GM12891 (cell line): ENCODE results near the gene CWF19L2.
A peak's percentile ranks its signal among the peaks of the same experiment; 100 is the strongest.

Experiments used
- DNase-seq: peaks from one replicate; pipeline ENCODE4 v3.0.0; 2011; ENCODE audit warnings: low spot score; ENCODE audit not compliant: insufficient read length
- FAIRE-seq: peaks from 2 replicates; lab custom pipeline; 2011; peaks lifted over from hg19 to GRCh38; lab: Jason Lieb, UNC
- PAX5 ChIP-seq: IDR thresholded peaks from 2 replicates; pipeline ENCODE4 v1.6.1; 2011; ENCODE audit warnings: low read length, moderate library complexity, mild to moderate bottlenecking; ENCODE audit not compliant: insufficient read depth, severe bottlenecking
- POLR2A ChIP-seq: IDR thresholded peaks from 2 replicates; pipeline ENCODE4 v1.6.1; 2011; ENCODE audit warnings: low read depth, low read length, control low read depth
- POLR2AphosphoS5 ChIP-seq: IDR thresholded peaks from 2 replicates; pipeline ENCODE4 v1.6.1; 2011; ENCODE audit warnings: low read depth, low read length, control low read depth
- POU2F2 ChIP-seq: IDR thresholded peaks from 2 replicates; pipeline ENCODE4 v1.6.1; 2011; ENCODE audit warnings: low read depth, mild to moderate bottlenecking, control low read depth, low read length, moderate library complexity
- SPI1 ChIP-seq: IDR thresholded peaks from 2 replicates; pipeline ENCODE4 v1.6.1; 2011; ENCODE audit warnings: low read depth, low read length, control low read depth
- TAF1 ChIP-seq: IDR thresholded peaks from 2 replicates; pipeline ENCODE4 v1.6.1; 2011; ENCODE audit warnings: low read depth, low read length, control low read depth

Gene CWF19L2

DNA sequence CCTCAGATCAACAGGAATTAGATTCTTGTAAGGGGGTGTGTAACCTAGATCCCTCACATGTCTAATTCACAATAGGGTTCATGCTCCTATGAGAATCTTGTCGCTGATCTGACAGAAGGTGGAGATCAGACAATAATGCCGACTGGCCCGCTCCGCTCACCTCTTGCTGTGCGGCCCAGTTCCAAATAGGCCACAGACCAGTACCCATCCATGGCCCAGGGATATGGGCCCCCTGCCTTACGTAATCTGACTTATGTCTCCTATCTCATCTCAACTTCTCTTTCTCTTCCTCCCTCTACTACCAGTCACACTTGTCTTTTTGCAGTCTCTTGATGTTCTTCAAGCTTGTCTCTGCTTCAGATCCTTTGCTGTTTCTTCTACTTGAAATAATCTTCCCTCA is 70.0 kb downstream of the CWF19L2 start:
- FAIRE-seq, result no peak
- no peak for DNase-seq
- TF ChIP-seq POU2F2 (no peak), POLR2AphosphoS5 (no peak), POLR2A (no peak), PAX5 (no peak), SPI1 (no peak), TAF1 (no peak)

DNA sequence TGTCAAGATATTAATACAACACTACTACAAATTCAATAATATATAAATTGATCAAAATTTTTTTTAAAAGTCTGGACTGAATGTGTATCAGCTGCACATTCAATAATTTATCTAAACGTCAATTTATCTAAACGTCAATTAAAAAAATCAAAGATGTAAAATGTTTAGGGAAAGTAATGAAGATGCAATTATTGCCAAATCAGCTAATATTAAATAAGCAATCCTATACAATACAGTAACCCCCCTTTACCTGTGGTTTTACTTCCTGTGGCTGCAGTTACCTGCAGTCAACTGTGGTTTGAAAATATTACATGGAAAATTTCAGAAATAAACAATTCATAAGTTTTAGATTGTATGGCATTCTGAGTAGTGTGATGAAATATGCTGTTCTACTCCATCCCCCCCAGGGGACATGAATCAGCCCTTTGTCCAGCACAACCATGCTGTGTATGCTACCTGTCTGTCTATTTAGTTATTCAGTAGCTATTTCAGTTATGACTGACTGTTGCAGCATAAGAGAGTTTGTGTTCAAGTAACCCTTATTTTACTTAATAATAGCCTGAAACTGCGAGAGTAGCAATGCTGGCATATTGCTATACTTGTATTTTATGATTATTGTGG is 72.2 kb downstream of the CWF19L2 start:
- DNase-seq, result no peak
- FAIRE-seq, result no peak
- TF ChIP-seq SPI1 (no peak), POLR2AphosphoS5 (no peak), PAX5 (no peak), POU2F2 (no peak), POLR2A (no peak), TAF1 (no peak)

DNA sequence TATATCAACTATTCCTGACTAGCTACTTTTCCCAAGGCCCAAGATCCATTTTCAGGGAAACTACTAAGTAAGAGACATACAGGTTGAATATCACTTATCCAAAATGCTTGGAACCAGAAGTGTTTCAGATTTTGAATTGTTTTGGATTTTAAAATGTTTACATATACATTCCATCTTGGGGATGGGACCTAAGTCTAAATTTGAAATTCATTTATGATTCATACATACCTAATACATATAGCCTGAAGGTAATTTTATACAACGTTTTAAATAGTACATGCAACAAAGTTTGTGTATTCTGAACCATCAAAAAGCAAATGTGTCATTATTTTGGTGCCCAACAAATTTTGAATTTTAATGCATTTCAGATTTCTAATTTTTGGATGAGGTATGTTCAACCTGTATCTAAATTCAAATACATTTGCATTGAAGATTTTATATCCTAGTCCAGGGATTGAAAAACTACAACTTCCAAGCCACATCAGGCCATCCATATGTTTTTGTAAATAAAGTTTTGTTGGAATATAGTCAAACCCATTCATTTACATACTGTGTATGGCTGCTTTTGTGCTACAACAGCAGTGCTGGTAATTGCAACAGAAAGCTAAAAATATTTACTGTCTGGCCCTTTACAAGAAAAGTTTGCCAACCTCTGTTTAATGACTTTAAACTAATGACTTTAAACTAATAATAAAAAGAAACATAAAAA is 73.3 kb downstream of the CWF19L2 start:
- no peak for TF ChIP-seq POLR2A
- TF ChIP-seq POLR2AphosphoS5, result no peak
- TF ChIP-seq POU2F2, result no peak
- TF ChIP-seq SPI1, result no peak
- TF ChIP-seq PAX5, result no peak
- TF ChIP-seq TAF1, result no peak
- no peak for FAIRE-seq

GRCh38 chr11:107372439-107372838 is 85.2 kb downstream of the CWF19L2 start:
- FAIRE-seq, result no peak
- DNase-seq, result no peak
- TF ChIP-seq POU2F2 (no peak), POLR2AphosphoS5 (no peak), POLR2A (no peak), PAX5 (no peak)

More for the DNA sequence above, 73.3 kb downstream of the CWF19L2 start:
- no peak for DNase-seq

DNA sequence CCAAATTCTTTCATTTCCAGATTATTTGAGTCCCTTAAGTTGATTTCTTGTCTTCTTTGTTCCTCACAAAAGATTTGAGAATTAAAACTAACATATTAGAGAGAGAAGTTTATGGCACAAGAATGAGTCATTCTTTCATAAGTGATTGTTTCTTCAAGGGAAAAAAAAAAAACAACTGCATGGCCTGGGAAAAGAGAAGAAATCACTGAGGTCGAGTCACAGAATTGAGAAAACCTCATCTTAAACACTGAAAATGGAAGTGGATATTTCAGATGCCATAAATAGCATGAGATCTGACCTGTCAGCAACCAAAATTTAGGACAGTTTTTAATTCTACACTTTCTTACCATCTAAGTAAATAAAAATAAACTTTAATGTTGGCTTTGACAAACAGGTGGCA is 87.2 kb downstream of the CWF19L2 start:
- FAIRE-seq (no peak), DNase-seq (no peak)
- no peak for TF ChIP-seq SPI1
- TF ChIP-seq TAF1, result no peak
- TF ChIP-seq PAX5, result no peak
- no peak for TF ChIP-seq POU2F2
- no peak for TF ChIP-seq POLR2AphosphoS5
- no peak for TF ChIP-seq POLR2A

DNA sequence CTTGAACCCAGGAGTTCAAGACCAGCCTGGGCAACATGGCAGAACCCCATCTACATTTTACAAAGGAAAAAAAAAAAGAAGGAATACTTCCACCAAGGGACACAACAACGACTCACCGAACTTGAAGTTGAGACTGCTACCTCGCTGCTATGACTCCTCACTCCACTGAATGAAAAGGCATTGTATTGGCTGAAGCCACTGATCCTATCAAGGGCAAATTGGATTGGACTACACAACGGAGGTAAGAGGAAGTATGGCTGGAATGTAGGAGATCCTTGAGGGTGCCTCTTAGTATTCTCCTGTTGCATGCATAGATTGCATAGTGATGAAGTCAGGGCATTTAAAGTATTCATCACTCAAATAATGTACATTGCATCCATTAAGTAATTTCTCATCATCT is 97.9 kb downstream of the CWF19L2 start:
- FAIRE-seq (no peak), DNase-seq (no peak)
- no peak for TF ChIP-seq TAF1
- TF ChIP-seq POLR2AphosphoS5, result no peak
- no peak for TF ChIP-seq PAX5
- no peak for TF ChIP-seq POLR2A
- TF ChIP-seq POU2F2, result no peak
- TF ChIP-seq SPI1, result no peak

GRCh38 chr11:107357877-107358276 is 99.7 kb downstream of the CWF19L2 start:
- TF ChIP-seq POU2F2 (no peak), SPI1 (no peak), PAX5 (no peak), POLR2A (no peak), POLR2AphosphoS5 (no peak), TAF1 (no peak)
- no peak for FAIRE-seq
- DNase-seq, result no peak

GRCh38 chr11:107354780-107355179 is 102.8 kb downstream of the CWF19L2 start:
- FAIRE-seq (no peak), DNase-seq (no peak)
- TF ChIP-seq TAF1 (no peak), PAX5 (no peak), POU2F2 (no peak), SPI1 (no peak), POLR2AphosphoS5 (no peak), POLR2A (no peak)

- TF ChIP-seq SPI1, result no peak
- no peak for TF ChIP-seq POLR2A
- TF ChIP-seq PAX5, result no peak
- TF ChIP-seq POU2F2, result no peak
- no peak for TF ChIP-seq TAF1
- no peak for TF ChIP-seq POLR2AphosphoS5
- DNase-seq (no peak), FAIRE-seq (peak; percentile 33)
Observed at GRCh38 chr11:107337917-107338316, 119.7 kb downstream of the CWF19L2 start.
